ENCODE measurements around the gene SPAG17.

The SPAG17 gene

DNA sequence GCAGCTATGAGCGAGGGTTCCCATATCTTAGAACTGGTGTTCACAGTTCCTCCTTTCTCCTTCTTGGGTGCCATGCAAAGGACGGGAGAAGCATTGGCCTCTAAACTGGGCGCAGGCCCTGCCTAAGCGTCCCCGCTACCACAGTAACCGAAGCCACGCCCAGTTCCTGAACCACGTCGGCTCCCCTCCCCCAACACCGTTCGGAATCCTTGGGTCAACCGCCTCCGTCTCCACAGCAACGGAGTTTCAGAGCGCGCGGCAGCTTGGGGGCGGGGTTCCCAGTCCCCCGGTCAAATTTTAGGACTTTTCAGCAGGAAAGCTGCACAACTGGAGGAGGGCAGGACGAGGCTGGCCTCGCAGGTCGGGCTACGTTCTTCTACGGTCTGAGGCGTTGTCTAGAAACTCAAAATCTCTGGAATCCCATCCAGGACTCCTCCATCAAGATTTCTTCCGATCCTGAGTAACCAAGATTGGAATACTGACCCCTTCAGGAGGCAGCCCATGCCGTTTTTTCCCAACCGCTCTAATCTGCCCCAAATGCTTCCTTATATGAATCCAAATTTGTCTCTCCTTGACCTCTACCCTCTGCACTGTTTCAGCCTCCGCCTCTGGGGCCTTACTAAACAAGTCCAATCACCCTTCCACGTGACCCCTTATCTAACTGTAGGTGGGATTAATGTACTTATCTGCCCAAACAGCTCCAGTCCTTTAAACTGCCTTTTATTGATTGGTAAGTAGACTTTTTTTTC, at the start of gene SPAG17:
SPAG17 (minus strand) TSS at position 145 of the 749 bp plus-strand sequence; CDS start at position 74, 71 bp downstream.
- DNase-seq (ENCODE audit: low read depth in 2 of 2, low spot score in 1 of 2) = no peak

GRCh38 chr1:118225471-118225870, 40.4 kb upstream of the SPAG17 start:
- DNase-seq (ENCODE audit: low read depth in 2 of 2, low spot score in 1 of 2) = no peak

- no peak for DNase-seq (ENCODE audit: low read depth in 2 of 2, low spot score in 1 of 2)
Measured at GRCh38 chr1:118223426-118223825, 38.4 kb upstream of the SPAG17 start.

GRCh38 chr1:118219438-118219837, 34.4 kb upstream of the SPAG17 start:
- no peak for DNase-seq (ENCODE audit: low read depth in 2 of 2, low spot score in 1 of 2)

GRCh38 chr1:118217141-118217838, 32.3 kb upstream of the SPAG17 start:
- no peak for DNase-seq (ENCODE audit: low read depth in 2 of 2, low spot score in 1 of 2)

- DNase-seq (ENCODE audit: low read depth in 2 of 2, low spot score in 1 of 2) = no peak
Measured at GRCh38 chr1:118214866-118215265, 29.8 kb upstream of the SPAG17 start.

DNA sequence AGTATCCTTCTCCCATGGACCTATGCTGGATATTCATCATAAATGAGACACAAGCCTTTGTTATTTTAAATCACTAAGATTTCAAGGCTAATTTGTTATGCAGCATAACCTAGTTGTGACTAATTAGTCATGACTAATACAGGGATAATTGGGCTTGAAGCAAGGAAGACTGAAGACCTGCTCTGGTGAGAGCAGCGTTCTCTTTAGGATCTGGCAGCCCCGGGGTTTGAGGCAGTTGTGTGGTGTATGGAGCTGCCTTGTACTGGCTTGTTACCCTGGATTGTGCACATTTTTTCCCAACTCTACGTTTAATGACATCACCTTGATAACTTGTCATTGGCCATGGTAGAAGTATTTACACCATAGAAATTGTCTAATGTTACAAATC, 25.7 kb upstream of the SPAG17 start:
- no peak for DNase-seq (ENCODE audit: low read depth in 2 of 2, low spot score in 1 of 2)

- DNase-seq (ENCODE audit: low read depth in 2 of 2, low spot score in 1 of 2) = no peak
Measured at GRCh38 chr1:118210051-118210722, 25.2 kb upstream of the SPAG17 start.

- no peak for DNase-seq (ENCODE audit: low read depth in 2 of 2, low spot score in 1 of 2)
Measured at GRCh38 chr1:118209648-118210047, 24.6 kb upstream of the SPAG17 start.

- no peak for DNase-seq (ENCODE audit: low read depth in 2 of 2, low spot score in 1 of 2)
Measured at GRCh38 chr1:118206966-118207365, 21.9 kb upstream of the SPAG17 start.

DNA sequence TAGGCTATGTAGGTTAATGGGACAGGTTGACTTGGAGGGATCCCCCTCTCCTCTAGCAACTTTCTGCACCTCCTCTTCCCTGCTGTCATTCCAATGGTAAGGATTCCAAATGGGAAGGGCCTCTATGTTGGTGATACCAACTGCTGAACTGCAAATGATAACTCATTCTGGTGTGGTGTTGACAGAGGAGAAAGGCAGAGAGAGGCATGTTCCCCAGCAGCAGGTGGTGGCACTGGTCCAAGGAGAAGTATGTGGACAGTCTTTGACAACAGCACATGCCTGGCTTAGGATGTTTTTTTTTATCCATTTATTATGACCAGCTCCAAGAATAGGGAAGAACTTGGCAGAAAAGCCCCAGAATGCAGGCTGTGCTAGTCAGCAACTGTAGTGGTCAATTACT, 19.6 kb upstream of the SPAG17 start:
- no peak for DNase-seq (ENCODE audit: low read depth in 2 of 2, low spot score in 1 of 2)

GRCh38 chr1:118204105-118204504, 19.1 kb upstream of the SPAG17 start:
- no peak for DNase-seq (ENCODE audit: low read depth in 2 of 2, low spot score in 1 of 2)

DNA sequence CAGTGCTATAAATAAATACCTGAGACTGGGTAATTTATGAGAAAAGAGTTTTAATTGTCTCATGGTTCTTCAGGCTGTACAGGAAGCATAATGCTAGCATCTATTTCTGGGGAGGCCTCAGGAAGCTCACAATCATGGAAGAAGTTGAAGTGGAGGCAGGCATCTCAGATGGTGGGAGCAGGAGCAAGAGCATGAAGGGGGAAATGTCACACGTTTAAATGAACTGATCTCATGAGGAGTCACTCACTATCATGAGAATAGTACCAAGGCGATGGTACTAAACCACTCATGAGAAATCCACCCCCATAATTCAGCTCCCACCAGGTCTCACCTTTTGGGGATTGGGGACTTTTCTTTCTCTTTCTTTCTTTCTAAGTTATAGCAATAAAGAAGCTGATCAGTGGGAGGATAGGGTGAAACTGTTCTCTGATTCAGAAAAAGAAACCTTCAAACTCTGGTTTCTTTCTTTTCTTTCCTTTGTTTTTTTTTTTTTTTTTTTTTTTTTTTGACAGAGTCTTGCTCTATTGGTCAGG, 17.1 kb upstream of the SPAG17 start:
- no peak for DNase-seq (ENCODE audit: low read depth in 2 of 2, low spot score in 1 of 2)

DNA sequence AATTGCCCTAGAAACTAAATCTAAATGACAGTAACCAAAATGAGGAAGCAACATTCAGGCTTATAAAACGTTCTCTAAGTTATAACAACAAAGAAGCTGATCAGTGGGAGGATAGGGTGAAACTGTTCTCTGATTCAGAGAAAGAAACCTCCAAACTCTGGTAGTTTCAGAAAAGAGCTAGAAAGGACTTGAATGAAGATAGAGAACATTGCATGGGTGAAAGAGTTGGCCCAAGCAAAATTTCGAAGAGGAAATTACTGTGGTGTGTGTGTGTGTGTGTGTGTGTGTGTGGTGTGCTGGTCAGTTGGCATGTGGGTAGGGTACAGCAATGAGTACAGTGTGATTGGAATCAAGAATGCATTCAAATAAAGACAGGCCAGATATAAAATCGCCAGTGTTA, 16.5 kb upstream of the SPAG17 start:
- DNase-seq (ENCODE audit: low read depth in 2 of 2, low spot score in 1 of 2) = no peak

GRCh38 chr1:118200836-118201235, 15.8 kb upstream of the SPAG17 start:
- DNase-seq (ENCODE audit: low read depth in 2 of 2, low spot score in 1 of 2) = no peak

GRCh38 chr1:118190561-118190960, 5.5 kb upstream of the SPAG17 start:
- no peak for DNase-seq (ENCODE audit: low read depth in 2 of 2, low spot score in 1 of 2)

DNA sequence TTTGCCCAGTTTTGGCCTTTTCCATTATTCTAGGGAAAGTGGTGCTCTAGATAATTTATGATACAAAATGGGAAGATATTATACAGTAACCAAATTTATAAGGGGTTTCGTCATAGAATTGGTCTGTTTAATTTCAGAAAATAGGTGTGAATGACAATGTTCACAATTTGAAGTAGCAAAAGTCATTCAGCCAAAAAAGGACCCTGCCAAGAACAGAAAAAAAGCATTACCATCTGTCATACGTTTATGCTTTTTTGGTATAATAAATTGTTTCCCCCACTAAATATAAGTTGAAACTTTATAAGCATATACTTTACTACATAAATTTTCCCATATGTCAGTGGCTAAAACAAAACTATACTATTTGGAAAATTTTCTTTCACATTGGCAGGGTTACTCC, 4.5 kb upstream of the SPAG17 start:
- DNase-seq (ENCODE audit: low read depth in 2 of 2, low spot score in 1 of 2) = no peak

- no peak for DNase-seq (ENCODE audit: low read depth in 2 of 2, low spot score in 1 of 2)
Measured at GRCh38 chr1:118188411-118188810, 3.4 kb upstream of the SPAG17 start.

DNA sequence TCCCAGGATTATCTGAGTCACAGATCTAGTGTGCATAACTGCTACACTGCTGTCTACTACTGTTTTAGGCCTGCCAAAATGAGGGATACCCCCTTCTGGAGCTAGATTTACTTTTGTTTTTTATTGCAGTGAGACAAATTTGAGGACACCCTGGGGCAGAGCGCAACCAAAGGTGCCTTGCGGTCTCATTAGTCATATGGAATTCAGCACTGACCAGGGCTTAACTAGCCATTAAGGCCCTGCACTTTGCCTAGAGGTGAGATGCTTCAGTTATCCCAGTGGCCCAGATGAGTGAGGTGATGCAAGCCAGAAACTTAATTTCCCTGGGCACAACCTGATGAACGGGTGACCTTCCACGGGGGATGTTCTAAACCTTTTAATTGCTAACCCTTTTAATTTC, 998 bp upstream of the SPAG17 start:
- DNase-seq (ENCODE audit: low read depth in 2 of 2, low spot score in 1 of 2) = no peak

GRCh38 chr1:118184739-118185083, 317 bp downstream of the SPAG17 start:
- DNase-seq (ENCODE audit: low read depth in 2 of 2, low spot score in 1 of 2) = no peak

DNA sequence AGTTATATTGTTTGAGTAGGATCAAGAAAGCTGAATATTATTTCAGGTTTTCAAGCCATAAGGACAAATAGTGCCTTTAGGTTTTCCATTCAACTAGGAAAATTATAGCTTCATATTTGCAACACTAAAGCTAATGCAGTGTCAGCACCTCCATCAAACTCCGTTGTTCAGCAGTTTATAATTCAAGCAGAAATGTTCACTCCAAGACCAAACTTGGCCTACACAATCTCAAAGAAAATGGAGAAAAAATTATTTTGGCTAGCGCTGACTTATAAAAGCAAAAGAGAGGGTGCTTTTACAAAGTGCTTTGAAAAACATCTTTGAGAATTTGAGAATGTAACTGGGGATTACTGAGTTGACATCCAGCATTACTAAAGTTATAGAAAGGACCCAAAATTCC, 1.4 kb downstream of the SPAG17 start:
- DNase-seq (ENCODE audit: low read depth in 2 of 2, low spot score in 1 of 2) = no peak

- no peak for DNase-seq (ENCODE audit: low read depth in 2 of 2, low spot score in 1 of 2)
Measured at GRCh38 chr1:118177998-118178397, 7.0 kb downstream of the SPAG17 start.
